Measurements from ENCODE around the gene CALHM4. TPM values are rescaled to one million over a fixed set of nuclear protein-coding genes. Genes with fewer than 3 reads are reported as not detected.

The CALHM4 gene
- total and polyA plus RNA-seq, 2 experiments from 2014 or later = not detected

DNA sequence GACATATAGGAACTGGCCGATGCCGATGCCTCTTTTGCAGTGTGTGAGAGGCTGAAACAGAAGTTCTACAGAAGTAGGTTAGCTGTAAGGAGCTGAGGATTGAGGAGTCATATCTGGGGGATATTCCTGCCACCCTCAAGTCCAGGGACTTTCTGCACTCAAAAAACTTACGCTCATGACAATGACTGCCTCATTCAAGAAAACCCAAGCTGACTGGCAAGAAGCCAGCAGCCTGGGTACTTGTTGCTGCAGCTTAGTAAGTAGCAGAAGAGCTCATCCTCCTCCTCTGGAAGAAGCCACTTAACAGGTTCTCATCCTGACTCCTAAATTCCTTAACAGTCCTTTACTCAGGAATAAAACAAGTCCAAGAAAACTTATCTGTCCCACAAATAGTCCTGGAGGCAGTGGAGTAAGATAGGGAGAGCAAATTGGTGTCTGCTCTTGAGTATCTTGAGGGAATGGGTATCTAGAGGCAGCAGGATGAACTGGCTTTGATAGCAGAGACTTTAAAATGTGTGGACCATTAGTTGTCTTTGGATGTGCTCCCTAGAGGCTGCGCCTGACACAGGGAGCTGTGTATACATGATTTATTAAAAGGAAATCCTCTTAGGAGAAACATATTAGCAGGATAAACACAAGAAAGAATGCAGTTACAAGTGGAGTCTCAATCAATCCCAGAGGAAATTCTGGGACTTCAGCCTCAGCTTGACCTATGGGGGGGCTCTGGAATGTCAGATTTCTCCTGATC lies 34.8 kb upstream of the CALHM4 start:
- no peaks in the 10 kb centered on the region for H4K20me1 ChIP-seq (ENCODE audit: insufficient read depth, poor library complexity, severe bottlenecking)
- no peaks in the 10 kb centered on the region for H3K9me2 ChIP-seq (replicated peaks; ENCODE audit: insufficient read depth)
- TF ChIP-seq, protein P1, sequence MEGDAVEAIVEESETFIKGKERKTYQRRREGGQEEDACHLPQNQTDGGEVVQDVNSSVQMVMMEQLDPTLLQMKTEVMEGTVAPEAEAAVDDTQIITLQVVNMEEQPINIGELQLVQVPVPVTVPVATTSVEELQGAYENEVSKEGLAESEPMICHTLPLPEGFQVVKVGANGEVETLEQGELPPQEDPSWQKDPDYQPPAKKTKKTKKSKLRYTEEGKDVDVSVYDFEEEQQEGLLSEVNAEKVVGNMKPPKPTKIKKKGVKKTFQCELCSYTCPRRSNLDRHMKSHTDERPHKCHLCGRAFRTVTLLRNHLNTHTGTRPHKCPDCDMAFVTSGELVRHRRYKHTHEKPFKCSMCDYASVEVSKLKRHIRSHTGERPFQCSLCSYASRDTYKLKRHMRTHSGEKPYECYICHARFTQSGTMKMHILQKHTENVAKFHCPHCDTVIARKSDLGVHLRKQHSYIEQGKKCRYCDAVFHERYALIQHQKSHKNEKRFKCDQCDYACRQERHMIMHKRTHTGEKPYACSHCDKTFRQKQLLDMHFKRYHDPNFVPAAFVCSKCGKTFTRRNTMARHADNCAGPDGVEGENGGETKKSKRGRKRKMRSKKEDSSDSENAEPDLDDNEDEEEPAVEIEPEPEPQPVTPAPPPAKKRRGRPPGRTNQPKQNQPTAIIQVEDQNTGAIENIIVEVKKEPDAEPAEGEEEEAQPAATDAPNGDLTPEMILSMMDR (IDR thresholded peaks at IDR 0.05; ENCODE audit: poor library complexity) = no peak
- TF ChIP-seq EZH2 (IDR thresholded peaks at IDR 0.05; ENCODE audit: borderline replicate concordance) = no peak
- TF ChIP-seq EZH2phosphoT487 (IDR thresholded peaks at IDR 0.05; ENCODE audit: low read depth, severe bottlenecking, unreplicated experiment) = no peak
- no peaks in the 10 kb centered on the region for H3K9me3 ChIP-seq (ENCODE audit: low read depth)
- no peaks in the 10 kb centered on the region for H3K4me1 ChIP-seq (ENCODE audit: insufficient read depth)
- no peaks in the 10 kb centered on the region for H3K36me3 ChIP-seq (replicated peaks; ENCODE audit: insufficient read depth, low read depth)
- no peak overlapping the region for H3K4me2 ChIP-seq
- H3K27ac ChIP-seq = no peak overlapping the region
- H3K4me3 ChIP-seq = no peak overlapping the region
- no peak for DNase-seq (ENCODE audit: low spot score)
- H3K27me3 ChIP-seq = no peaks in the 10 kb centered on the region
- no peaks in the 10 kb centered on the region for H3K79me2 ChIP-seq
- 88% methylated on average over 4 of the region's 4 CpGs for WGBS (ENCODE audit: low lambda C conversion rate, missing lambda C conversion rate)
- H2AFZ ChIP-seq = no peak overlapping the region

DNA sequence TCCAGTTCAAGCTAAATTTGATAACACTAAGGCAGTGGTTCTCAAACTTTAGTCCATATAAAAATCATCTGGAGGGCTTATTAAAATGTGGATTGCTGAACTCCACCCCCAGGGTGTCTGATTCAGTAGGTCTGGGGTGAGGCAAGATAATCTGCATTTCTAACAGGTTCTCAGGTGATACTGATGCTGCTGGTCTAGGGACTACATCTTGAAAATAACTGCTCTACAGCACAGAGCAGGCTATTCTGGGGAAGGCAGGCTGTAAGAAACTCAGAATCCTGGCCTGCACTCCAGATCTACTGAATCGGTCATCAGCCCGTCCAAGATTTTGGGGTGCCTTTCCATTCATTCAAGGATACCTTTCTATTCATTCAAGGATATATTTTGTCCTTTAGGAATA lies 30.7 kb upstream of the CALHM4 start:
- DNase-seq (ENCODE audit: low spot score) = no peak
- no peak overlapping the region for H3K4me2 ChIP-seq
- TF ChIP-seq, protein P1 (IDR thresholded peaks at IDR 0.05; ENCODE audit: poor library complexity) = no peak
- TF ChIP-seq EZH2 (IDR thresholded peaks at IDR 0.05; ENCODE audit: borderline replicate concordance) (no peak), EZH2phosphoT487 (IDR thresholded peaks at IDR 0.05; ENCODE audit: low read depth, severe bottlenecking, unreplicated experiment) (no peak)
- no peak overlapping the region for H3K4me3 ChIP-seq
- H3K27me3 ChIP-seq = no peaks in the 10 kb centered on the region
- H2AFZ ChIP-seq = no peak overlapping the region
- no peaks in the 10 kb centered on the region for H3K79me2 ChIP-seq
- H3K9me2 ChIP-seq (replicated peaks; ENCODE audit: insufficient read depth) = no peaks in the 10 kb centered on the region
- H3K27ac ChIP-seq = no peak overlapping the region
- H3K9me3 ChIP-seq (ENCODE audit: low read depth) = no peaks in the 10 kb centered on the region
- no peaks in the 10 kb centered on the region for H3K4me1 ChIP-seq (ENCODE audit: insufficient read depth)
- 87% methylated on average over 2 of the region's 2 CpGs for WGBS (ENCODE audit: low lambda C conversion rate, missing lambda C conversion rate)
- no peaks in the 10 kb centered on the region for H4K20me1 ChIP-seq (ENCODE audit: insufficient read depth, poor library complexity, severe bottlenecking)
- H3K36me3 ChIP-seq (replicated peaks; ENCODE audit: insufficient read depth, low read depth) = no peaks in the 10 kb centered on the region

DNA sequence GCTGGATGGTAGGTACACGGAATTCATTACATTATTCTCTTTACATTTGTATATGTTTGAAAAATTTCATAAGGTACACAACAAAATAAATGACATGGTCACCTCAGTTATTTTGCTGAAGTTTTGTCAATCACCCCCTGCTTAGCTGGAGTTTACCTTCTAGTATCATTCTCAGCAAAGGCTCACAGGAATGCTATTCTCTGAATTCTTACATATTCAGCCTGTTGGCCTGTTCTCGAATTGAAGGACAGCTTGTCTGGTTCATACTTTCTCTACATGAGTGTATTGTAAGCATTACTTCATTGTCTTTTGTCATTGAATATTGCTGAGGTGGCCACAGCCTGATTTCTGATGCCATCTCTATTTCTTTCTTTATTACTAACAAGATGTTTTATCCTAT lies 29.3 kb upstream of the CALHM4 start:
- Histone ChIP-seq H3K27ac (no peak overlapping the region), H3K36me3 (replicated peaks; ENCODE audit: insufficient read depth, low read depth) (no peaks in the 10 kb centered on the region), H3K4me1 (ENCODE audit: insufficient read depth) (no peaks in the 10 kb centered on the region), H3K79me2 (no peaks in the 10 kb centered on the region), H2AFZ (no peak overlapping the region), H3K4me2 (no peak overlapping the region), H3K27me3 (no peaks in the 10 kb centered on the region), H4K20me1 (ENCODE audit: insufficient read depth, poor library complexity, severe bottlenecking) (no peaks in the 10 kb centered on the region), H3K9me2 (replicated peaks; ENCODE audit: insufficient read depth) (no peaks in the 10 kb centered on the region), H3K9me3 (ENCODE audit: low read depth) (no peaks in the 10 kb centered on the region), H3K4me3 (no peak overlapping the region)
- 80% methylated on average over 2 of the region's 2 CpGs for WGBS (ENCODE audit: low lambda C conversion rate, missing lambda C conversion rate)
- no peak for DNase-seq (ENCODE audit: low spot score)
- no peak for TF ChIP-seq EZH2 (IDR thresholded peaks at IDR 0.05; ENCODE audit: borderline replicate concordance)

DNA sequence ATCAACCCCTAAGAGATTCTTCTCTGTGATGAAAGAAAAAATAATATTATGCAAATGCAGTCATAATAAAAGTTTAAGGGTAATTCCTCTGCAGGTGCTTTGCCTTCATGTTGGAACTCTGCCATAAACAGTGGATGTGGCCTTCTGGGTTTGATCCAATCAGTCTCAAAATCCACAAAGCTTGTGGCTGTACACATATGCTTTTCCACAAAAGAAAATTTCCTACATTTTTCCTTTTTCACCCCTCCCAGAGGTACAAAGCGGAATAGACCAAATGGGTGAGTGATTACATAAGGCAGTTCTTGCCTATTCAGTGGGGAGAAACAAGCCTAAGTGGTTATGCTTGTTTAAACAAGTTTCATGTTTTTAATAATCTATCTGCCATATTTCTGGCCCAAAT lies 25.4 kb upstream of the CALHM4 start:
- H3K9me3 ChIP-seq (ENCODE audit: low read depth) = no peaks in the 10 kb centered on the region
- TF ChIP-seq EZH2 (IDR thresholded peaks at IDR 0.05; ENCODE audit: borderline replicate concordance) = no peak
- TF ChIP-seq, protein P1 (IDR thresholded peaks at IDR 0.05; ENCODE audit: poor library complexity) = no peak
- no peak for TF ChIP-seq EZH2phosphoT487 (IDR thresholded peaks at IDR 0.05; ENCODE audit: low read depth, severe bottlenecking, unreplicated experiment)
- no peak overlapping the region for H2AFZ ChIP-seq
- H3K4me2 ChIP-seq = no peak overlapping the region
- H4K20me1 ChIP-seq (ENCODE audit: insufficient read depth, poor library complexity, severe bottlenecking) = no peaks in the 10 kb centered on the region
- no peak overlapping the region for H3K4me3 ChIP-seq
- H3K79me2 ChIP-seq = no peaks in the 10 kb centered on the region
- no peaks in the 10 kb centered on the region for H3K9me2 ChIP-seq (replicated peaks; ENCODE audit: insufficient read depth)
- H3K36me3 ChIP-seq (replicated peaks; ENCODE audit: insufficient read depth, low read depth) = no peaks in the 10 kb centered on the region
- no peak overlapping the region for H3K27ac ChIP-seq
- peaks cover 7% of the 10 kb centered on the region for H3K4me1 ChIP-seq (ENCODE audit: insufficient read depth)
- 83% methylated on average over 1 of the region's 1 CpG for WGBS (ENCODE audit: low lambda C conversion rate, missing lambda C conversion rate)
- H3K27me3 ChIP-seq = no peaks in the 10 kb centered on the region
- DNase-seq (ENCODE audit: low spot score) = no peak
